ENCODE data around the gene NAE1.

NAE1 gene

GRCh38 chr16:66754211-66754610 lies 76.6 kb downstream of the NAE1 start:
- H3K4me1 ChIP-seq, result peaks cover 8% of the 10 kb centered on the region
- H3K9me3 ChIP-seq, result peaks cover 2% of the 10 kb centered on the region; the same call in 1 of the 2 replicates
- peaks cover 11% of the 10 kb centered on the region for H3K36me3 ChIP-seq (replicated peaks)
- in situ Hi-C loops (cut with MboI; ENCODE audit: low sequenced_read_pairs), result no loop called here
- peaks cover 3% of the 10 kb centered on the region; the same call in 1 of the 2 replicates for H3K27me3 ChIP-seq (ENCODE audit: low read depth)
- no peak overlapping the region for H3K4me3 ChIP-seq
- no peak for DNase-seq (ENCODE audit: low spot score in 2 of 2)

- H3K4me1 ChIP-seq, result peaks cover 8% of the 10 kb centered on the region
- H3K4me3 ChIP-seq, result no peak overlapping the region
- in situ Hi-C loops (cut with MboI; ENCODE audit: low sequenced_read_pairs), result no loop called here
- H3K27me3 ChIP-seq (ENCODE audit: low read depth), result peaks cover 3% of the 10 kb centered on the region; the same call in 1 of the 2 replicates
- DNase-seq (ENCODE audit: low spot score in 2 of 2), result no peak
- H3K9me3 ChIP-seq, result peaks cover 2% of the 10 kb centered on the region; the same call in 1 of the 2 replicates
- H3K36me3 ChIP-seq (replicated peaks), result peaks cover 22% of the 10 kb centered on the region
Observed at GRCh38 chr16:66752958-66753357, 77.8 kb downstream of the NAE1 start.
